ENCODE measurements around the gene ARHGAP45. TPM values are rescaled to one million over a fixed set of nuclear protein-coding genes. Genes with fewer than 3 reads are reported as not detected.

Gene ARHGAP45
- total and polyA plus RNA-seq, 9 of the 15 experiments (the other 6 are each of a cell fraction or from before 2014, with no cell fraction given), result 0.08 to 22.1 (median 4.2) TPM

DNA sequence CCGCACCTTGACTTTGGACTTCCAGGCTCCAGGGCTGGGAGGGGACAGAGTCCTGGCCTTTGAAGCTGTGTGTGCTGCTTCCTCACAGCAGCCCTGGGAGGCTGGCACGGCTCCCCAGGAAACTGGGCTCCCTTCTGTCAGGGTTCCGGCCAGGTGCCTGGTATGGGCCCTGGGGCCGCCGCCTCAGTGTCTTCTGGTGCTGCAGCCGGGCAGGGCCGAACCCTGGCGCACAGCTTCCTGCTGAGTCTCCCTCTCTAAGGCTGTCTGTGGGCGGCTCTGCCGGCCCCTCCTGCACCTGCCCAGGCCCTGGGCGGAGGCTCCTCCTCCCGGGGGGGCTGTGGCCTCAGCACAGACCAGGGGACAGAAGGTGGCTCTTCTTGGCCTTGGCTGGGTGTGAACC lies 69.2 kb downstream of the ARHGAP45 start:
- ATAC-seq (no peak), DNase-seq (ENCODE audit: extremely low read depth in 1 of 4, low spot score in 3 of 4) (no peak), FAIRE-seq (no peak)
- Histone ChIP-seq H3K79me2 (ENCODE audit: control insufficient read depth, insufficient read depth, low read length) (peaks cover 11% of the 10 kb centered on the region; the same call in 2 of the 3 replicates), H3K9me1 (ENCODE audit: control insufficient read depth, insufficient read depth, low read length) (peaks cover 3% of the 10 kb centered on the region), H3K27me3 (ENCODE audit: control insufficient read depth in 2 of 2, insufficient read depth in 2 of 2, low read length in 2 of 2) (no peaks in the 10 kb centered on the region), H3K9me3 (replicated peaks; ENCODE audit: control insufficient read depth, insufficient read depth, low read depth, low read length) (no peaks in the 10 kb centered on the region), H3K36me3 (ENCODE audit: control insufficient read depth, insufficient read depth, low read length) (peaks cover 7% of the 10 kb centered on the region; the same call in 1 of the 3 replicates), H3K27ac (ENCODE audit: extremely low read depth, low read depth, low read length) (no peak overlapping the region), H2AFZ (ENCODE audit: low read depth, low read length) (no peak overlapping the region), H3K4me2 (ENCODE audit: insufficient read depth, low read length) (no peak overlapping the region), H3K4me1 (replicated peaks in 1 of 2; ENCODE audit: control insufficient read depth in 2 of 2, insufficient read depth in 2 of 2, low read length in 2 of 2) (peaks cover 5 to 64% of the 10 kb centered on the region in 2 experiments; a peak in 4 of 5 replicates), H4K20me1 (replicated peaks; ENCODE audit: control insufficient read depth, insufficient read depth, low read length) (no peaks in the 10 kb centered on the region; the same call in 1 of the 2 replicates), H3K4me3 (no peak overlapping the region), H3K9ac (ENCODE audit: insufficient read depth in 1 of 2, low read depth in 2 of 2, low read length in 2 of 2) (peak overlapping the region in 1 of 2 experiments; percentile 43; a peak in 1 of 4 replicates)
- 80% methylated on average over 9 of the region's 12 CpGs for WGBS (ENCODE audit: insufficient coverage, low coverage, missing lambda C conversion rate)
- ChIA-PET POLR2A (no interaction called here), CTCF (ENCODE audit: low intra/inter-chr PET ratio) (no interaction called here)
- no TSS peak for BruUV-seq (replicated peaks)
- intact Hi-C loops (cut with micrococcal nuclease), result no loop called here
- TF ChIP-seq ZNF589 (CRISPR knock-in tag; IDR thresholded peaks at IDR 0.05; ENCODE audit: low read depth) (no peak), NR4A1 (CRISPR knock-in tag; IDR thresholded peaks at IDR 0.05) (no peak), NR4A1 (tag; IDR thresholded peaks at IDR 0.05) (no peak), ZBTB33 (CRISPR knock-in tag; IDR thresholded peaks at IDR 0.05) (no peak), TRIM25 (IDR thresholded peaks at IDR 0.05; ENCODE audit: borderline replicate concordance) (no peak), HEY1 (CRISPR knock-in tag; IDR thresholded peaks at IDR 0.05; ENCODE audit: borderline replicate concordance) (no peak), GABPA (tag; conservative IDR thresholded peaks at IDR 0.05; ENCODE audit: low read depth) (no peak), IRF9 (tag; IDR thresholded peaks at IDR 0.05) (no peak)
- TF ChIP-seq, protein P1, sequence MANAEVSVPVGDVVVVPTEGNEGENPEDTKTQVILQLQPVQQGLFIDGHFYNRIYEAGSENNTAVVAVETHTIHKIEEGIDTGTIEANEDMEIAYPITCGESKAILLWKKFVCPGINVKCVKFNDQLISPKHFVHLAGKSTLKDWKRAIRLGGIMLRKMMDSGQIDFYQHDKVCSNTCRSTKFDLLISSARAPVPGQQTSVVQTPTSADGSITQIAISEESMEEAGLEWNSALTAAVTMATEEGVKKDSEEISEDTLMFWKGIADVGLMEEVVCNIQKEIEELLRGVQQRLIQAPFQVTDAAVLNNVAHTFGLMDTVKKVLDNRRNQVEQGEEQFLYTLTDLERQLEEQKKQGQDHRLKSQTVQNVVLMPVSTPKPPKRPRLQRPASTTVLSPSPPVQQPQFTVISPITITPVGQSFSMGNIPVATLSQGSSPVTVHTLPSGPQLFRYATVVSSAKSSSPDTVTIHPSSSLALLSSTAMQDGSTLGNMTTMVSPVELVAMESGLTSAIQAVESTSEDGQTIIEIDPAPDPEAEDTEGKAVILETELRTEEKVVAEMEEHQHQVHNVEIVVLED (CRISPR knock-in tag; IDR thresholded peaks at IDR 0.05), result no peak
- in situ Hi-C loops (cut with MboI), result no loop called here
